Thoracic aorta (tissue), 2 donors: ENCODE measurements around the gene PITX1. TPM values are rescaled to one million over a fixed set of nuclear protein-coding genes. Genes with fewer than 3 reads are reported as not detected.
"Not testable (repeated sequence)": the region's sequence is repeated elsewhere in the genome, so short reads cannot be mapped to it uniquely, and the experiment has no call there.

Source experiments
- ATAC-seq: fragments of 150-250 bp; one replicate; pipeline ENCODE4 v1.8.0; 2017; ENCODE audit warnings: low read depth; ENCODE audit not compliant: insufficient number of reproducible peaks, low FRiP score
- DNase-seq: peaks from one replicate; pipeline ENCODE4 v3.0.0-alpha.2; 2020; ENCODE audit warnings: low spot score
- H3K27ac ChIP-seq, 2 donors: fragments of 200-600 bp; sonication (generic); 1 replicate in 1 of 2; 2 replicates in 1 of 2; pipeline ENCODE4 v1.5.1; 2016; ENCODE audit warnings: mild to moderate bottlenecking in 2 of 2, moderate library complexity in 2 of 2
- H3K27me3 ChIP-seq: fragments of 200-600 bp; sonication (generic); replicated peaks from 2 replicates; pipeline ENCODE4 v1.6.0; 2016; ENCODE audit warnings: mild to moderate bottlenecking; ENCODE audit not compliant: insufficient read depth
- H3K36me3 ChIP-seq: fragments of 200-600 bp; sonication (generic); one replicate; pipeline ENCODE4 v1.5.1; 2016
- H3K4me1 ChIP-seq, 2 donors: fragments of 200-600 bp; sonication (generic); 1 replicate in 1 of 2; 2 replicates in 1 of 2; pipeline versions ENCODE4 v1.5.1 to v1.6.0; 2016; ENCODE audit warnings: low read depth in 2 of 2, mild to moderate bottlenecking in 1 of 2; ENCODE audit not compliant: control insufficient read depth in 1 of 2
- H3K4me3 ChIP-seq: fragments of 200-600 bp; sonication (generic); 2 replicates; pipeline ENCODE4 v1.5.1; 2016; ENCODE audit warnings: mild to moderate bottlenecking
- H3K9me3 ChIP-seq: fragments of 200-600 bp; sonication (generic); 2 replicates; pipeline ENCODE4 v1.5.1; 2016
- total RNA-seq, 2 donors: library from RNA; depleted of rRNA; stranded (reverse); fragments of >200 nt; gene quantifications; one replicate each; pipeline versions ENCODE4 v1.1.0 to v1.2.3, GENCODE V29; 2016
- TF ChIP-seq, protein P1 (sequence below): fragments of 200-600 bp; sonication (generic); IDR thresholded peaks from one replicate; pipeline ENCODE4 v1.5.1; 2019; ENCODE audit warnings: antibody characterized with exemption

The PITX1 gene
- total RNA-seq, 2 donors from 2014 or later = not detected

DNA sequence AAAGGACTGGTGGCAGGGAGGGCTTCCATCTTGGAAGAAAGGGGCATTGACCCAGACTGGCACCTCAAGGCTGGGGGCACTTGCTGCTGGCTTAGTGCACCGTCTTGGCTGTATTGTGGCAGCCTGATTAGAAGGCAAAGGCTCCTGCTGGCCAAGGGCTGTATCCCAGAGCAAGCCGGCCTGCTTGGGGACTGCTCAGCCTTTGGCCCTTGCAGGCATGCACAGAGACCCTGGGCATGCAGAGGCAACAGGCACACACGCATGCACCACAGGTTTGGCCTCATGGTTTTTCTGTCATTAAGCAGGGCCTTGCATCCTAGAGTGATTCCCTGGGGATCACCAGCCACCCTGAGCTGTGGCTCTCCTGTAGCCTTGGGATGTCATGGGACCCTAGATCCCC lies 29.0 kb downstream of the PITX1 start:
- Histone ChIP-seq H3K4me1 (no peaks in the 10 kb centered on the region), H3K27ac (no peak overlapping the region), H3K27me3 (no peaks in the 10 kb centered on the region), H3K36me3 (no peaks in the 10 kb centered on the region), H3K4me3 (no peak overlapping the region), H3K9me3 (no peaks in the 10 kb centered on the region)
- TF ChIP-seq, protein P1, sequence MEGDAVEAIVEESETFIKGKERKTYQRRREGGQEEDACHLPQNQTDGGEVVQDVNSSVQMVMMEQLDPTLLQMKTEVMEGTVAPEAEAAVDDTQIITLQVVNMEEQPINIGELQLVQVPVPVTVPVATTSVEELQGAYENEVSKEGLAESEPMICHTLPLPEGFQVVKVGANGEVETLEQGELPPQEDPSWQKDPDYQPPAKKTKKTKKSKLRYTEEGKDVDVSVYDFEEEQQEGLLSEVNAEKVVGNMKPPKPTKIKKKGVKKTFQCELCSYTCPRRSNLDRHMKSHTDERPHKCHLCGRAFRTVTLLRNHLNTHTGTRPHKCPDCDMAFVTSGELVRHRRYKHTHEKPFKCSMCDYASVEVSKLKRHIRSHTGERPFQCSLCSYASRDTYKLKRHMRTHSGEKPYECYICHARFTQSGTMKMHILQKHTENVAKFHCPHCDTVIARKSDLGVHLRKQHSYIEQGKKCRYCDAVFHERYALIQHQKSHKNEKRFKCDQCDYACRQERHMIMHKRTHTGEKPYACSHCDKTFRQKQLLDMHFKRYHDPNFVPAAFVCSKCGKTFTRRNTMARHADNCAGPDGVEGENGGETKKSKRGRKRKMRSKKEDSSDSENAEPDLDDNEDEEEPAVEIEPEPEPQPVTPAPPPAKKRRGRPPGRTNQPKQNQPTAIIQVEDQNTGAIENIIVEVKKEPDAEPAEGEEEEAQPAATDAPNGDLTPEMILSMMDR = no peak
- DNase-seq (no peak), ATAC-seq (no peak)

DNA sequence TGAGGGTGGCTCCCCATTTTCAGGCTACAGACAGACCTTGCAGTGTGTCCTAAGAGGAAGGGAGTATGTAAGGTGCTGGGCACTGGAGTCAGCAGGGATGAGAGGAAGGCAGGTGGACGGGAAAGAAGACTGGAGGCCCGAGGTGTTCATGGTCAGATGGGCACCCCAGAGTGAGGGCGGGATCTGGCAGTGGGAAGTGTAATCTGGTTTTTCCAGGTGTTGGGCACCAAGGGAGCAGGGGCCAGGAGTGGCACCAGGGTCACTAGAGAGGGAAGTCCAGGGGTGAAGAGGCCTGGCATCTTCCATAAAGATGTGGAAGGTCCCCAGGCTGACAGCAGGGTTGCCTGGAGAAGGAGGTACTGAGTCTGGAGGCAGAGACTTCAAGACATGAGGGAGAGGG lies 29.7 kb downstream of the PITX1 start:
- H3K4me1 ChIP-seq = no peaks in the 10 kb centered on the region
- no peaks in the 10 kb centered on the region for H3K9me3 ChIP-seq
- H3K36me3 ChIP-seq = no peaks in the 10 kb centered on the region
- ATAC-seq = no peak
- TF ChIP-seq, protein P1 = no peak
- no peaks in the 10 kb centered on the region for H3K27me3 ChIP-seq
- H3K27ac ChIP-seq = no peak overlapping the region
- no peak for DNase-seq
- no peak overlapping the region for H3K4me3 ChIP-seq

DNA sequence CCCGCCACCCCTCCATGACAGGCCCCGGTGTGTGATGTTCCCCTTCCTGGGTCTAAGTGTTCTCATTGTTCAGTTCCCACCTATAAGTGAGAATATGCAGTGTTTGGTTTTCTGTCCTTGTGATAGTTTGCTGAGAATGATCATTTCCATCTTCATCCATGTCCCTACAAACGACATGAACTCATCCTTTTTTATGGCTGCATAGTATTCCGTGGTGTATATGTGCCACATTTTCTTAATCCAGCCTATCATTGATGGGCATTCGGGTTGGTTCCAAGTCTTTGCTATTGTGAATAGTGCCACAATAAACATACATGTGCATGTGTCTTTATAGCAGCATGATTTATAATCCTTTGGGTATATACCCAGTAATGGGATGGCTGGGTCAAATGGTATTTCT lies 36.0 kb downstream of the PITX1 start:
- not testable (repeated sequence) for H3K9me3 ChIP-seq, H3K36me3 ChIP-seq, H3K27ac ChIP-seq, ATAC-seq, DNase-seq, H3K4me3 ChIP-seq, H3K27me3 ChIP-seq, H3K4me1 ChIP-seq

DNA sequence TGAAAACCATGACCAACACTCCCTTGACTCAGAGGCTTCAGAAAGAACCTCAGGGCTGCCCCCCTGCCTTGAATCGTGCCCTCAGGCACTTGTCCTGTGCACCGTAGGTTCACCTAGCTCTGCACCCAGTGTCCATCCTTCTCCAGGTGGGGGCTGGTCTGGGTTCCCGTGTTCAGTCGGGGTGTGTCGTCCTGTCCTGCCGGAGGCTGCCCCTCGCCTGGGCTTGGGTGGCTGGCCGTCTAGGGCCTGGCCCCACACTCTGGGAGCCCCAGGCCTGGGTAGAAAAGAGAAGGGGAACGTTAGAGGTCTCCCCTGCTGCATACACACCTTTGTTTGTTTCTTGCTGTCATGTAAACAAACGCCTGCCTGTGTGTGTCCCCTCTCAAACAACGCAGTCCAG lies 37.0 kb downstream of the PITX1 start:
- TF ChIP-seq, protein P1 = no peak
- Histone ChIP-seq H3K27ac (no peak overlapping the region), H3K36me3 (no peaks in the 10 kb centered on the region), H3K4me3 (no peak overlapping the region), H3K9me3 (no peaks in the 10 kb centered on the region), H3K27me3 (no peaks in the 10 kb centered on the region), H3K4me1 (peaks cover 4 to 11% of the 10 kb centered on the region in 2 donors)
- DNase-seq = no peak
- ATAC-seq = no peak

DNA sequence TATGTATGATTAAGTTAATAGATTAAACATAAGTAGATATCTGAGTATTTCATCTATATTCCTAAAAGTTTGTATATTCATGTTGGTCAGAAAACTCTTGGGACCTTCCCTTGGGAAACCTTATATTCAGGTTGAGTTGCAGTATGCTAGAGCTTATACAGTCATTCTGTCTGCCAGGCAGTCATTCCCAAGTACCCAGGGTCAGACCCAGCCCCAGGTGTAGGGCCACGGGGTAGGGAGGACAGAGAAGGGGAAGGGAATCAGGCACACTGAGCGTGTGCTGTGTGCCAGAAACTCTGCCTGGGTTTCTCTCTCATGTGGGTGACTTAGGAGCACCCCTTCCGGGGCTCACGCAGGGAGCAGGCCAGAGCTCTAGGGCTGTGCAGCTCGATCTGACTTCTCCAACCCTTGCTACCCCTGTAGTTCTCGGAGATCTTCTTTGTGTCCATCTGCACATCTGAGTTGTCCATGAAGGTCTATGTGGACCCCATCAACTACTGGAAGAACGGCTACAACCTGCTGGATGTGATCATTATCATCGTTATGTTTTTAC lies 38.1 kb downstream of the PITX1 start:
- Histone ChIP-seq H3K4me3 (no peak overlapping the region), H3K36me3 (no peaks in the 10 kb centered on the region), H3K27me3 (no peaks in the 10 kb centered on the region), H3K27ac (no peak overlapping the region), H3K4me1 (peaks cover 4 to 11% of the 10 kb centered on the region in 2 donors), H3K9me3 (no peaks in the 10 kb centered on the region)
- ATAC-seq (no peak), DNase-seq (no peak)
- TF ChIP-seq, protein P1 = no peak

DNA sequence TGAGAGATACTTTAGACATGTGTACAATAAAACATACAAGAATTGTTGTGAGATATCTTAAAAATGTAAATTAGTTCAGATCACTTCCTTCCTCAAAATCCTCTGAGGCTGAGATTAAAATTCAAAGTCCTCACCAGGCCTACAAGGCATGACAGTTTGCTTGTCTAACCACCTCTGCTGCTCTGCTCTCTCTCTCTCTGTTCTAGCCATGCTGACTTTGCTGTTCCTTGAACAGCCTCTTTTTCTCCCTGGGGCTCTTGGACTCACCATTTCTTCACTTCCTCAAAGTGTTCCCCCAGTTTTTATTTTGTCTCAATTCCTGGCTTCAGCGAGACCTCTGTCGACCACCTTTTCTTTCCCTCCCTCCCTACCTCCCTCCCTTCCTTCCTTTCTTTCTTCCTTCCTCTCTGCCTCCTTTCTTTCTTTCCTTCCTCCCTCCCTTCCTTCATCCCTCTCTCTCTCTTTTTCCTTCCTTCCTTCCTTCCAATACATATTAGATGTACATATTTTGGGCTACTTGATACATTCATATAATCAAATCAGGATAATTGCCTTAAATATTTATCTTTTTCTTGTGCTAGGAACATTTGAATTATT lies 39.4 kb downstream of the PITX1 start:
- no peak overlapping the region for H3K27ac ChIP-seq
- TF ChIP-seq, protein P1 = no peak
- DNase-seq = no peak
- no peaks in the 10 kb centered on the region for H3K27me3 ChIP-seq
- H3K36me3 ChIP-seq = no peaks in the 10 kb centered on the region
- no peaks in the 10 kb centered on the region for H3K9me3 ChIP-seq
- H3K4me3 ChIP-seq = no peak overlapping the region
- ATAC-seq = no peak
- H3K4me1 ChIP-seq = peaks cover 4 to 11% of the 10 kb centered on the region in 2 donors
